Measurements from ENCODE around the gene C12orf50. TPM values are rescaled to one million over a fixed set of nuclear protein-coding genes. Genes with fewer than 3 reads are reported as not detected.
"Not testable (repeated sequence)": the region's sequence is repeated elsewhere in the genome, so short reads cannot be mapped to it uniquely, and the experiment has no call there.

The C12orf50 gene
- total and polyA plus RNA-seq, 9 donors, result 0.09 to 0.37 (median 0.21) TPM

DNA sequence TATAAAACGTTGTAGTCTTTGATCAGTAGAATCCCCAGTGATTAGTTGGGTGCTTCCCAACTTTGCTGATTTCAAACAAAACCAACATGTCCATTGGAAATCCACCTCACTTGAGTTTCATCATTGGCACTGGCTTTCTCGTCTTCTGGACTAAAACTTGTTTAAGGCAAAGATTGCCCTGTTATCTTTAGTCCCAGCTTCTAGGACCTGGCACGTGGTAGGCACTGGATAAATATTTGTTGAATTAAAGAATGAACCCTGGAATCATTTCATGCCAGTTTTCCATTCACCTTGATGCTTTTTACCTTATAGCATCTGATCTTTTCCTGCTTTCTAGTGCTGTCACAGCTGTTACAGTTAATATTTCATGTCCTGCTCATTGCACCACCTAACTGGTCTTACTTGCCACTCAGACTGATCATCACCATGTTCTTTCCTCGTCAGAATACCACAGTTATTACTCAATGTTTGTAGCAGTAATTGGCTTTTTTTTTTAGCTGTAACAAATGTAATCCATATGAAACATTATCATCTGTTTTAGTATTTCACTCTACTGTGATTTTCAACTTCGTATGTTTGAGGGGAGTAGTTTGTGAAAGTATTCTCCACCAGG, 7.3 kb upstream of the C12orf50 start:
- 17% methylated on average over 1 of the region's 5 CpGs for WGBS (ENCODE audit: insufficient coverage)
- peak; percentile 10 for DNase-seq
- H3K9me3 ChIP-seq (replicated peaks; ENCODE audit: control insufficient read depth, low read depth, low read length), result no peaks in the 10 kb centered on the region
- H3K27ac ChIP-seq (ENCODE audit: low read length), result no peak overlapping the region
- H3K4me1 ChIP-seq (ENCODE audit: control insufficient read depth, insufficient read depth, low read length), result peaks cover 5% of the 10 kb centered on the region
- H3K27me3 ChIP-seq (ENCODE audit: control insufficient read depth, insufficient read depth, low read length), result no peaks in the 10 kb centered on the region
- H3K36me3 ChIP-seq (ENCODE audit: control insufficient read depth, insufficient read depth, low read length), result no peaks in the 10 kb centered on the region
- peak overlapping the region; percentile 85 for H3K4me3 ChIP-seq (ENCODE audit: low read length)

- no peak overlapping the region for H3K27ac ChIP-seq (ENCODE audit: low read length)
- H3K27me3 ChIP-seq (ENCODE audit: control insufficient read depth, insufficient read depth, low read length), result no peaks in the 10 kb centered on the region
- H3K9me3 ChIP-seq (replicated peaks; ENCODE audit: control insufficient read depth, low read depth, low read length), result no peaks in the 10 kb centered on the region
- H3K4me3 ChIP-seq (ENCODE audit: low read length), result peak overlapping the region; percentile 85
- H3K36me3 ChIP-seq (ENCODE audit: control insufficient read depth, insufficient read depth, low read length), result no peaks in the 10 kb centered on the region
- H3K4me1 ChIP-seq (ENCODE audit: control insufficient read depth, insufficient read depth, low read length), result peaks cover 5% of the 10 kb centered on the region
- no CpG with 5 or more reads among the region's 5 CpGs for WGBS (ENCODE audit: insufficient coverage)
- DNase-seq, result no peak
Measured at GRCh38 chr12:88035907-88036289, 6.7 kb upstream of the C12orf50 start.

DNA sequence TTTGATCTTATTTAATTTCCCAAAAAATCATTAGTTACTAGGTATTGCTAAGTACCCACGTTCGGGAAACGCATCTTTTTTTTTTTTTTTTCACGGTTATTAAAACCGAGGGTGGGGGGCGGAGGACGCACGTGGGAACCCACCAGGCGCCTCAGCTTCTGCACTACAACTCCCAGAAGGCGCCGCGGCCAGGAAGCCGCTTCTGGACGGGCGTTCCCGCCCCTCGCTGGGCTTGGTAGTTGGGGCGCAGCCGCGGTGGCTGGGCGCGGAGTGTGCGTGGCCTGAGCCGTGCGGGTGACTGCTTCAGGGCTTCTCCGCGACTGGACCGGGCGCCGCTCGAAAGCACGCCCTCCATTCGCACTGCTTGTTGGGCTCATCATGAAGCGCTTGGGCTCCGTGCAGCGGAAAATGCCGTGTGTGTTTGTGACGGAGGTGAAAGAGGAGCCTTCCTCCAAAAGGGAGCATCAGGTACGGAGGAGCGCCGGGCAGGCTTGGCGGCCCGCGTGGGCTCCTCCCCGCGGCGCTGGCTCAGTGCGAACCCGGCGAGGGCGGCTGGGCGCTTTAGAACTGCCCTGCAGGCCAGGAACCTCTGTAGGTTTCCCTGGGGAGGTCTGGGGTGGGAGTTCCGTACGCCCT, 6.2 kb upstream of the C12orf50 start:
- Histone ChIP-seq H3K4me3 (ENCODE audit: low read length) (peak overlapping the region; percentile 85), H3K27ac (ENCODE audit: low read length) (peak overlapping the region; percentile 75), H3K36me3 (ENCODE audit: control insufficient read depth, insufficient read depth, low read length) (no peaks in the 10 kb centered on the region), H3K4me1 (ENCODE audit: control insufficient read depth, insufficient read depth, low read length) (peaks cover 5% of the 10 kb centered on the region), H3K9me3 (replicated peaks; ENCODE audit: control insufficient read depth, low read depth, low read length) (no peaks in the 10 kb centered on the region), H3K27me3 (ENCODE audit: control insufficient read depth, insufficient read depth, low read length) (no peaks in the 10 kb centered on the region)
- 0% methylated on average over 44 of the region's 54 CpGs for WGBS (ENCODE audit: insufficient coverage)
- peak; percentile 95 for DNase-seq

DNA sequence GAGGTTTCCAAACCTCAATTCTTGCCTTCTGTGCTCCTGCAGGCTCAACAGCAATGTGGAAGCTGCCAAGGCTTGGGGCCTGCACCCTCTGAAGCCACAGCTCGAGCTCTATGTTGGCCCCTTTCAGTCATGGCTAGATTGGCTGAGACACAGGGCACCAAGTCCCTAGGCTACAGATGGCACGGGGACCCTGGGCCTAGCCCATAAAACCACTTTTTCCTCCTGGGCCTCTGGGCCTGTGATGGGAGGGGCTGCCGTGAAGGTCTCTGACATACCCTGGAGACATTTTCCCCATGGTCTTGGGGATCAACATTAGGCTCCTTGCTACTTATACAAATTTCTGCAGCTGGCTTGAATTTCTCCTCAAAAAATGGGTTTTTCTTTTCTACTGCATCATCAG, 2.0 kb upstream of the C12orf50 start:
- WGBS (ENCODE audit: insufficient coverage), result 78% methylated on average over 2 of the region's 3 CpGs
- DNase-seq; H3K27me3 ChIP-seq (ENCODE audit: control insufficient read depth, insufficient read depth, low read length); H3K27ac ChIP-seq (ENCODE audit: low read length); H3K4me1 ChIP-seq (ENCODE audit: control insufficient read depth, insufficient read depth, low read length); H3K4me3 ChIP-seq (ENCODE audit: low read length); H3K36me3 ChIP-seq (ENCODE audit: control insufficient read depth, insufficient read depth, low read length); H3K9me3 ChIP-seq (replicated peaks; ENCODE audit: control insufficient read depth, low read depth, low read length): not testable (repeated sequence)

DNA sequence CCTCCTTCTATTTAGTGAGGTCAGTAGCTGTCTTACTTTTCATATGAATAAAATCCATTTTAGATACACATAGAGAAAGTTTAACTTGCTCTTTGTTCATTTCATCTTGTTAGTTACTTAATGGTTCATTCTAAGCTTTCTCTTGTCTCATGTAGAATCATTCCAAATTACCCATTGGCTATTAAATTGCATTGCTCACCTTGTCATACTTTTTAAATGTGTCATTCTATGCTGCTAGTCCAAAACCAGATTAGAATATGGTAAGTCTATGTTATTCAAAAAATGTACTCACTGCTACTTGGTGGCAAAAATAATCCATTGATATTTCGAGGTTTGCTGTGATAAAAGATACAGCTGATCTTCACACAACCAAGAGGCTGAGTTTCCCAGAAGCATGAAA, 3.0 kb downstream of the C12orf50 start:
- Histone ChIP-seq H3K9me3 (replicated peaks; ENCODE audit: control insufficient read depth, low read depth, low read length) (no peaks in the 10 kb centered on the region), H3K27ac (ENCODE audit: low read length) (no peak overlapping the region), H3K27me3 (ENCODE audit: control insufficient read depth, insufficient read depth, low read length) (no peaks in the 10 kb centered on the region), H3K36me3 (ENCODE audit: control insufficient read depth, insufficient read depth, low read length) (no peaks in the 10 kb centered on the region), H3K4me3 (ENCODE audit: low read length) (no peak overlapping the region), H3K4me1 (ENCODE audit: control insufficient read depth, insufficient read depth, low read length) (no peaks in the 10 kb centered on the region)
- DNase-seq, result no peak
- no CpG with 5 or more reads among the region's 1 CpG for WGBS (ENCODE audit: insufficient coverage)

DNA sequence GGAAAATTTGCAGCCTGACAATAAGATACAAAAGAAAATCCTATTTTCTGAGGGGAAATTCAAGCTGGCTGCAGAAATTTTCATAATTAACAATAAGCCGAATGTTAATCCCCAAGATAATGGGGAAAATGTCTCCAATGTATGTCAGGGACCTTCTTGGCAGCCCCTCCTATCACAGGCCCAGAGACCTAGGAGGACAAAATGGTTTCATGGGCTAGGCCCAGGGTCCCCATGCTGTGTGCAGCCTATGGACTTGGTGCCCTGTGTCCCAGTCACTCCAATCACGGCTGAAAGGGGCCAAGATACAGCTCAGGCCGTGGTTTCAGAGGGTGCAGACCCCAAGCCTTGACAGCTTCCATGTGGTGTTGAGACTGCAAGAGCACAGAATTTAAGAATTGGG, 11.2 kb downstream of the C12orf50 start:
- H3K27me3 ChIP-seq (ENCODE audit: control insufficient read depth, insufficient read depth, low read length), result no peaks in the 10 kb centered on the region

GRCh38 chr12:88015825-88016224, 13.4 kb downstream of the C12orf50 start:
- no peak overlapping the region for H3K27ac ChIP-seq (ENCODE audit: low read length)
- peaks cover 2% of the 10 kb centered on the region for H3K9me3 ChIP-seq (replicated peaks; ENCODE audit: control insufficient read depth, low read depth, low read length)
- no peaks in the 10 kb centered on the region for H3K4me1 ChIP-seq (ENCODE audit: control insufficient read depth, insufficient read depth, low read length)
- H3K27me3 ChIP-seq (ENCODE audit: control insufficient read depth, insufficient read depth, low read length), result no peaks in the 10 kb centered on the region
- no peak overlapping the region for H3K4me3 ChIP-seq (ENCODE audit: low read length)
- no CpG with 5 or more reads among the region's 1 CpG for WGBS (ENCODE audit: insufficient coverage)
- no peaks in the 10 kb centered on the region for H3K36me3 ChIP-seq (ENCODE audit: control insufficient read depth, insufficient read depth, low read length)
- no peak for DNase-seq

More for the DNA sequence above, 11.2 kb downstream of the C12orf50 start:
- H3K4me1 ChIP-seq (ENCODE audit: control insufficient read depth, insufficient read depth, low read length), result no peaks in the 10 kb centered on the region
- H3K27ac ChIP-seq (ENCODE audit: low read length), result no peak overlapping the region
- no peak overlapping the region for H3K4me3 ChIP-seq (ENCODE audit: low read length)
- DNase-seq, result no peak
- peaks cover 2% of the 10 kb centered on the region for H3K9me3 ChIP-seq (replicated peaks; ENCODE audit: control insufficient read depth, low read depth, low read length)
- 79% methylated on average over 2 of the region's 3 CpGs for WGBS (ENCODE audit: insufficient coverage)
- H3K36me3 ChIP-seq (ENCODE audit: control insufficient read depth, insufficient read depth, low read length), result no peaks in the 10 kb centered on the region

DNA sequence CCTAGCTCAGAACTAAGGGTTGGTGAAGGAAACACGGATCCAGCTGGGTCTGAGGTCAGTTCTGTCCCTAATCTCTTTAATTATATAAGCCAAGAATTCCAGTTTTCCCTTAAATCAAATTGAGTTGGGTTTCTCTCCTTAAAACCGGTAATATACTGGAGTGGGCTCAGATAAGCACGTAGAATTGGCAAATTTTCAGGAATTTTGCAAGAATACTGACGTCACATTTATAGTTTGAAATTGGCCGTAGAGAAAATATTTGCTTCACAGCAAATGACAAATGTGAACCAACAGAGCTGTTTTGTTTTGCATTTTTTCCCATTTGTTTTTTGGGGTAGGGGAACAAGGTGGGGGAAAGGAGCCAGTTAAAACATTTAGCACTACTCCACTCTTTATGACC, 17.4 kb downstream of the C12orf50 start:
- Histone ChIP-seq H3K27ac (ENCODE audit: low read length) (no peak overlapping the region), H3K4me3 (ENCODE audit: low read length) (no peak overlapping the region), H3K27me3 (ENCODE audit: control insufficient read depth, insufficient read depth, low read length) (no peaks in the 10 kb centered on the region), H3K36me3 (ENCODE audit: control insufficient read depth, insufficient read depth, low read length) (no peaks in the 10 kb centered on the region), H3K4me1 (ENCODE audit: control insufficient read depth, insufficient read depth, low read length) (no peaks in the 10 kb centered on the region), H3K9me3 (replicated peaks; ENCODE audit: control insufficient read depth, low read depth, low read length) (no peaks in the 10 kb centered on the region)
- DNase-seq, result no peak
- 83% methylated on average over 1 of the region's 5 CpGs for WGBS (ENCODE audit: insufficient coverage)

DNA sequence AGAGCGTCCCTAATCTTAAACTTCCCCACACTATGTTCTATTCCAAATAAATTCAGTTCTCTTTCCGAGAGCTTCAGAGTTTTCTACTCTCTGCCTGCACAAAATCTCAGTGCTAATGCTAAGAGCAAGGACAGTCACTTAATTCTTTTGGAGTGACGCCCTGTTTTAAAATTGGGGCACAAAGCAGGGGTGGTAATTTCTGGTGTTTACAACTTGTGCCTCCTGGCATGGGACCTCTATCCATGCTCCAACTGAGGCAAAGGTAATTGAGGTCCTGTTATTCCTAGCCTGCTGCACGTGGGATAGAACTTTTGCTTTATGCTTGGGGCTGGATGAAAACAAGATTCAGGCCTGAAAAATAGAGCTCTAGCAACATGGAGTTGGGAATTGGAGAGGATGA, 22.9 kb downstream of the C12orf50 start:
- Histone ChIP-seq H3K27ac (ENCODE audit: low read length) (no peak overlapping the region), H3K4me1 (ENCODE audit: control insufficient read depth, insufficient read depth, low read length) (no peaks in the 10 kb centered on the region), H3K27me3 (ENCODE audit: control insufficient read depth, insufficient read depth, low read length) (no peaks in the 10 kb centered on the region), H3K9me3 (replicated peaks; ENCODE audit: control insufficient read depth, low read depth, low read length) (no peaks in the 10 kb centered on the region), H3K36me3 (ENCODE audit: control insufficient read depth, insufficient read depth, low read length) (no peaks in the 10 kb centered on the region), H3K4me3 (ENCODE audit: low read length) (no peak overlapping the region)
- 85% methylated on average over 4 of the region's 4 CpGs for whole genome bisulfite sequencing (ENCODE audit: insufficient coverage)
- no peak for DNase-seq

GRCh38 chr12:88001327-88001726, 27.9 kb downstream of the C12orf50 start:
- no peak for DNase-seq
- Histone ChIP-seq H3K4me1 (ENCODE audit: control insufficient read depth, insufficient read depth, low read length) (no peaks in the 10 kb centered on the region), H3K36me3 (ENCODE audit: control insufficient read depth, insufficient read depth, low read length) (no peaks in the 10 kb centered on the region), H3K27ac (ENCODE audit: low read length) (no peak overlapping the region), H3K4me3 (ENCODE audit: low read length) (no peak overlapping the region), H3K27me3 (ENCODE audit: control insufficient read depth, insufficient read depth, low read length) (no peaks in the 10 kb centered on the region), H3K9me3 (replicated peaks; ENCODE audit: control insufficient read depth, low read depth, low read length) (no peaks in the 10 kb centered on the region)
- no CpG with 5 or more reads among the region's 2 CpGs for WGBS (ENCODE audit: insufficient coverage)
